Activated CD4-positive, alpha-beta T cell treated with anti-CD3 and anti-CD28 coated beads, Interleukin-2, Interleukin-6, amounts not matched to agents 100 ng/mL and 50 ng/mL, durations not matched to agents 16 hours and 8 hours (primary cell): Measurements from ENCODE around the gene BPIFB1.

Experiments
- DNase-seq: peaks from one replicate; pipeline ENCODE4 v3.0.0-alpha.2; 2020

BPIFB1 gene

GRCh38 chr20:33332905-33333456 is 50.0 kb downstream of the BPIFB1 start:
- no peak for DNase-seq

GRCh38 chr20:33333616-33334015 is 50.6 kb downstream of the BPIFB1 start:
- DNase-seq: no peak

GRCh38 chr20:33334111-33334510 is 51.1 kb downstream of the BPIFB1 start:
- no peak for DNase-seq

GRCh38 chr20:33336375-33336774 is 53.4 kb downstream of the BPIFB1 start:
- no peak for DNase-seq

- no peak for DNase-seq
These were observed 54.1 kb downstream of the BPIFB1 start for GRCh38 chr20:33337119-33337518.

GRCh38 chr20:33337531-33338165 is 54.6 kb downstream of the BPIFB1 start:
- no peak for DNase-seq

GRCh38 chr20:33338467-33339258 is 55.6 kb downstream of the BPIFB1 start:
- no peak for DNase-seq

GRCh38 chr20:33339515-33340058 is 56.6 kb downstream of the BPIFB1 start:
- DNase-seq: no peak

GRCh38 chr20:33343521-33343920 is 60.5 kb downstream of the BPIFB1 start:
- no peak for DNase-seq

- no peak for DNase-seq
These were observed 62.3 kb downstream of the BPIFB1 start for GRCh38 chr20:33345342-33345741.

- DNase-seq: no peak
These were observed 65.3 kb downstream of the BPIFB1 start for GRCh38 chr20:33348136-33348937.

GRCh38 chr20:33349493-33349892 is 66.5 kb downstream of the BPIFB1 start:
- DNase-seq: no peak

GRCh38 chr20:33351696-33352095 is 68.7 kb downstream of the BPIFB1 start:
- DNase-seq: no peak

- no peak for DNase-seq
These were observed 69.4 kb downstream of the BPIFB1 start for GRCh38 chr20:33352258-33353012.

GRCh38 chr20:33353013-33353402 is 70.0 kb downstream of the BPIFB1 start:
- no peak for DNase-seq
